Keratinocyte (primary cell): ENCODE measurements around the gene CDKL4. TPM values are rescaled to one million over a fixed set of nuclear protein-coding genes. Genes with fewer than 3 reads are reported as not detected.

Experiments used
- DNase-seq: peaks from one replicate; pipeline ENCODE4 v3.0.0-alpha.2; 2011; ENCODE audit warnings: low read depth, missing footprints, low spot score
- FAIRE-seq: peaks from 2 replicates; lab custom pipeline; 2011; peaks lifted over from hg19 to GRCh38; lab: Jason Lieb, UNC
- H2AFZ ChIP-seq: 2 replicates; pipeline ENCODE4 v1.6.0; 2012; ENCODE audit warnings: low read length, control low read depth, inconsistent platforms; ENCODE audit not compliant: control insufficient read depth
- H3K27ac ChIP-seq: 2 replicates; pipeline ENCODE4 v1.5.1; 2011; ENCODE audit warnings: low read length; ENCODE audit not compliant: control insufficient read depth, insufficient read depth
- H3K27me3 ChIP-seq: 3 replicates; pipeline ENCODE4 v1.6.0; 2011; ENCODE audit warnings: low read length; ENCODE audit not compliant: control insufficient read depth, insufficient read depth; ENCODE audit errors: extremely low read depth
- H3K36me3 ChIP-seq, 2 experiments: 2 replicates in 1 of 2; 3 replicates in 1 of 2; pipeline ENCODE4 v1.5.1; 2011; ENCODE audit warnings: low read length in 2 of 2, mild to moderate bottlenecking in 1 of 2; ENCODE audit not compliant: control insufficient read depth in 2 of 2, insufficient read depth in 2 of 2; ENCODE audit errors: extremely low read depth in 1 of 2
- H3K4me1 ChIP-seq: 3 replicates; pipeline ENCODE4 v1.5.1; 2011; ENCODE audit warnings: low read length; ENCODE audit not compliant: control insufficient read depth, insufficient read depth; ENCODE audit errors: extremely low read depth
- H3K4me2 ChIP-seq: 3 replicates; pipeline ENCODE4 v1.6.0; 2011; ENCODE audit warnings: low read depth, low read length; ENCODE audit not compliant: control insufficient read depth, insufficient read depth; ENCODE audit errors: extremely low read depth
- H3K4me3 ChIP-seq, 3 experiments: fragments of 200-600 bp in 1 of 3; sonication (generic) in 1 of 3; 2 replicates in 2 of 3; 3 replicates in 1 of 3; pipeline ENCODE4 v1.5.1; 2011 to 2016; ENCODE audit warnings: low read length in 3 of 3, mild to moderate bottlenecking in 3 of 3, control low read depth in 2 of 3, inconsistent platforms in 1 of 3, low read depth in 1 of 3, mixed read lengths in 1 of 3, mixed run types in 1 of 3, moderate library complexity in 1 of 3; ENCODE audit not compliant: control insufficient read depth in 2 of 3, insufficient read depth in 2 of 3; ENCODE audit errors: extremely low read depth in 1 of 3
- H3K79me2 ChIP-seq: 2 replicates; pipeline ENCODE4 v1.6.0; 2012; ENCODE audit warnings: low read length; ENCODE audit not compliant: control insufficient read depth, insufficient read depth
- H3K9ac ChIP-seq: 3 replicates; pipeline ENCODE4 v1.6.0; 2011; ENCODE audit warnings: low read length; ENCODE audit not compliant: control insufficient read depth, insufficient read depth; ENCODE audit errors: extremely low read depth
- H3K9me1 ChIP-seq: 3 replicates; pipeline ENCODE4 v1.6.0; 2011; ENCODE audit warnings: low read length; ENCODE audit not compliant: control insufficient read depth, insufficient read depth; ENCODE audit errors: extremely low read depth
- H3K9me3 ChIP-seq: 2 replicates; pipeline ENCODE4 v1.5.1; 2012; ENCODE audit warnings: low read depth, low read length; ENCODE audit not compliant: control insufficient read depth
- H4K20me1 ChIP-seq: 3 replicates; pipeline ENCODE4 v1.6.0; 2011; ENCODE audit warnings: low read length; ENCODE audit not compliant: control insufficient read depth, insufficient read depth; ENCODE audit errors: extremely low read depth
- EZH2 ChIP-seq: IDR thresholded peaks from one replicate; pipeline ENCODE4 v1.6.1; 2012; ENCODE audit warnings: inconsistent platforms, mild to moderate bottlenecking, low read length, moderate library complexity
- dilution Hi-C: fragments of 300-500 bp; cut with MboI; formaldehyde crosslinking; loops from one replicate; pipeline ENCODE4 v1.7.0; 2020; ENCODE audit warnings: low sequenced_read_pairs; ENCODE audit not compliant: extremely low pct_ligation_motif_present
- polyA plus RNA-seq, 5 experiments: library from polyadenylated mRNA; depleted of rRNA in 3 of 5; stranded (reverse) in 3 of 5; stranded (forward) in 1 of 5; unstranded in 1 of 5; fragments of >200 nt; gene quantifications; 1 replicate in 1 of 5; 2 replicates in 3 of 5; 3 replicates in 1 of 5; pipeline versions ENCODE4 v1.2.1 to v1.2.3, GENCODE V29; 2011 to 2012; ENCODE audit warnings: missing spikeins in 2 of 5, low read depth in 1 of 5, low replicate concordance in 1 of 5
- TF ChIP-seq, protein P1 (sequence below), 3 experiments: IDR thresholded peaks in 1 of 3; conservative IDR thresholded peaks in 1 of 3; optimal IDR thresholded peaks in 1 of 3; 2 replicates in 2 of 3; 3 replicates in 1 of 3; pipeline versions ENCODE3 to v1.5.1; 2011; ENCODE audit warnings: low read length in 3 of 3, mild to moderate bottlenecking in 3 of 3, moderate library complexity in 2 of 3, control low read depth in 1 of 3, inconsistent platforms in 1 of 3; ENCODE audit not compliant: insufficient read depth in 2 of 3; ENCODE audit errors: extremely low read depth in 1 of 3

CDKL4 gene
- polyA plus RNA-seq, 1 donor (not counting 4 experiments of a cell fraction or from before 2014, with no cell fraction given), result not detected

DNA sequence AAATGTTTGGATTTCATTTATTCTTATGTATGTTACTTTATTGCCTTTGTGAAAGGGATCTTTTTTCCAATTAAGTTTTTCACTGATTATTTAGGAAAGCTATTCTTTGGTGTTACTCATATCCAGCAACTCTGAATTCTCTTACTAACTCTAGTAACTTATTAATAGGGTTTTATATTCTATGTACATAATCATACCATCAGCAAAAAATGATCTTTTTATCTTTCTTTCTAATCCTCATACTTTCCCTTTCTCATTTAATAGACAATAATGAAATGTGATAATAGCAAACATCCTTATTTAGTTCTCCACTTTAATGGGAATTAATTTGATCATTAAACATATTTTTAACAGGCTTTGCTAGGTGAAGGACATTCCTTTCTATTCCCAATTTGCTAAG is 12.3 kb upstream of the CDKL4 start:
- DNase-seq, result no peak
- Histone ChIP-seq H3K36me3 (peaks cover 0 to 2% of the 10 kb centered on the region in 2 experiments), H2AFZ (no peak overlapping the region), H3K4me2 (no peak overlapping the region), H3K9me3 (no peaks in the 10 kb centered on the region), H3K4me1 (no peaks in the 10 kb centered on the region), H3K9ac (no peak overlapping the region), H4K20me1 (no peaks in the 10 kb centered on the region), H3K27ac (no peak overlapping the region), H3K27me3 (no peaks in the 10 kb centered on the region), H3K79me2 (no peaks in the 10 kb centered on the region), H3K4me3 (no peak overlapping the region), H3K9me1 (no peaks in the 10 kb centered on the region)
- dilution Hi-C loops, result no loop called here
- TF ChIP-seq, protein P1, sequence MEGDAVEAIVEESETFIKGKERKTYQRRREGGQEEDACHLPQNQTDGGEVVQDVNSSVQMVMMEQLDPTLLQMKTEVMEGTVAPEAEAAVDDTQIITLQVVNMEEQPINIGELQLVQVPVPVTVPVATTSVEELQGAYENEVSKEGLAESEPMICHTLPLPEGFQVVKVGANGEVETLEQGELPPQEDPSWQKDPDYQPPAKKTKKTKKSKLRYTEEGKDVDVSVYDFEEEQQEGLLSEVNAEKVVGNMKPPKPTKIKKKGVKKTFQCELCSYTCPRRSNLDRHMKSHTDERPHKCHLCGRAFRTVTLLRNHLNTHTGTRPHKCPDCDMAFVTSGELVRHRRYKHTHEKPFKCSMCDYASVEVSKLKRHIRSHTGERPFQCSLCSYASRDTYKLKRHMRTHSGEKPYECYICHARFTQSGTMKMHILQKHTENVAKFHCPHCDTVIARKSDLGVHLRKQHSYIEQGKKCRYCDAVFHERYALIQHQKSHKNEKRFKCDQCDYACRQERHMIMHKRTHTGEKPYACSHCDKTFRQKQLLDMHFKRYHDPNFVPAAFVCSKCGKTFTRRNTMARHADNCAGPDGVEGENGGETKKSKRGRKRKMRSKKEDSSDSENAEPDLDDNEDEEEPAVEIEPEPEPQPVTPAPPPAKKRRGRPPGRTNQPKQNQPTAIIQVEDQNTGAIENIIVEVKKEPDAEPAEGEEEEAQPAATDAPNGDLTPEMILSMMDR (optimal IDR thresholded peaks at IDR 0.05 in 1 of 3, IDR thresholded peaks at IDR 0.05 in 1 of 3, conservative IDR thresholded peaks at IDR 0.05 in 1 of 3; ENCODE audit: extremely low read depth in 1 of 3, insufficient read depth in 2 of 3, low read length in 3 of 3), result no peak
- no peak for TF ChIP-seq EZH2
- no peak for FAIRE-seq

DNA sequence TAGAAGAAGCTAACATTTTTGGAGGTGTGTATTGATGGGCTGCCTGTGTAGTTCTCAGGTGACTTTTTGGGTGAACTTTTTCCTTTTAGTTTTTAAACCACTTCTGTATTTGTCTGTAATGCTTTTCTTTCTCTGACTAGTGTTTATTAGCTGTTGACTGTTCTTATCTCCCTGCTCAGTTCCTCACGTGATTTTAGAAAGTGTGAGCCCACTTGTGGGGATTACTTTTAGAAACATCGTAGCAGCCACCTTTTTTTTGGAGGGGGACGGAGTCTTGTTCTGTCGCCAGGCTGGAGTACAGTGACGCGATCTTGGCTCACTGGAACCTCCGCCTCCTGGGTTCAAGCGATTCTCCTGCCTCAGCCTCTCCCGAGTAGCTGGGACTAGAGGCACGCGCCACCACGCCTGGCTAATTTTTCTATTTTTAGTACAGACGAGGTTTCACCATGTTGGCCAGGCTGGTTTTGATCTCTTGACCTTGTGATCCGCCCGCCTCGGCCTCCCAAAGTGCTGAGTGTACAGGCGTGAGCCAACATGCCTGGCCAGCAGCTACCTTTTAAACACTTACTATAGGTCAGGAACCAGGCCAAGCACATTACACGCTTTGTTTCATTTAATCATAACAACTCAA is 9.2 kb upstream of the CDKL4 start:
- Histone ChIP-seq H3K9me1 (no peaks in the 10 kb centered on the region), H3K27ac (no peak overlapping the region), H3K9ac (no peak overlapping the region), H3K4me1 (no peaks in the 10 kb centered on the region), H2AFZ (no peak overlapping the region), H3K79me2 (no peaks in the 10 kb centered on the region), H4K20me1 (no peaks in the 10 kb centered on the region), H3K9me3 (no peaks in the 10 kb centered on the region), H3K27me3 (no peaks in the 10 kb centered on the region), H3K4me2 (no peak overlapping the region), H3K36me3 (peaks cover 0 to 2% of the 10 kb centered on the region in 2 experiments), H3K4me3 (no peak overlapping the region)
- DNase-seq (no peak), FAIRE-seq (no peak)
- TF ChIP-seq, protein P1 (optimal IDR thresholded peaks at IDR 0.05 in 1 of 3, IDR thresholded peaks at IDR 0.05 in 1 of 3, conservative IDR thresholded peaks at IDR 0.05 in 1 of 3; ENCODE audit: extremely low read depth in 1 of 3, insufficient read depth in 2 of 3, low read length in 3 of 3), result no peak
- no peak for TF ChIP-seq EZH2
- dilution Hi-C loops, result no loop called here
